H1 (cell line): ENCODE results near the gene BLOC1S1. TPM values are rescaled to one million over a fixed set of nuclear protein-coding genes. Genes with fewer than 3 reads are reported as not detected.

Source experiments
- ATF3 ChIP-seq: IDR thresholded peaks from 2 replicates; pipeline ENCODE4 v1.6.1; 2011; ENCODE audit warnings: low read depth, mild to moderate bottlenecking, low read length; ENCODE audit not compliant: insufficient read depth
- CHD2 ChIP-seq: IDR thresholded peaks from 2 replicates; pipeline ENCODE4 v1.6.1; 2012; ENCODE audit warnings: low read length, improper control_type of control experiment
- CHD7 ChIP-seq: fragments of 300-600 bp; sonication (generic); IDR thresholded peaks from 2 replicates; pipeline ENCODE4 v1.7.1; 2012; ENCODE audit warnings: low read length, moderate library complexity, mild to moderate bottlenecking, inconsistent platforms; ENCODE audit not compliant: insufficient replicate concordance
- CTBP2 ChIP-seq: IDR thresholded peaks from 2 replicates; pipeline ENCODE4 v1.7.0; 2011; ENCODE audit warnings: borderline replicate concordance, mild to moderate bottlenecking, moderate library complexity, mixed read lengths, low read length; ENCODE audit not compliant: insufficient read depth, insufficient read length
- RAD21 ChIP-seq, 2 experiments: IDR thresholded peaks in 1 of 2; conservative IDR thresholded peaks in 1 of 2; 2 replicates each; pipeline ENCODE4 v1.6.1; 2011; ENCODE audit warnings: low read depth in 2 of 2, low read length in 2 of 2, improper control_type of control experiment in 1 of 2, inconsistent platforms in 1 of 2, mild to moderate bottlenecking in 1 of 2, moderate library complexity in 1 of 2
- SIRT6 ChIP-seq: IDR thresholded peaks from one replicate; pipeline ENCODE4 v1.7.1; 2012; ENCODE audit warnings: low read length, inconsistent platforms
- polyA plus RNA-seq, 7 experiments: library from polyadenylated mRNA; depleted of rRNA in 3 of 7; stranded (reverse) in 5 of 7; unstranded in 2 of 7; fragments of >200 nt in 5 of 7; fragments of 200-250 nt in 2 of 7; gene quantifications; 1 replicate in 5 of 7; 2 replicates in 1 of 7; 4 replicates in 1 of 7; pipeline versions ENCODE4 v1.2.1 to v1.2.3, GENCODE V29; 2011 to 2013; ENCODE audit warnings: missing spikeins in 2 of 7, mixed read lengths in 2 of 7
- total RNA-seq: library from RNA; stranded (reverse); fragmentation: NEBNext Ultra II Directional; extraction: Animal tissue kit (Norgen Biotek cat#: 25700); gene quantifications from 2 replicates; pipeline ENCODE4 v1.2.1, GENCODE V29; 2021

The BLOC1S1 gene
- total and polyA plus RNA-seq, 2 of the 8 experiments (the other 6 are each of a cell fraction or from before 2014, with no cell fraction given) = 91.1 to 185 TPM

GRCh38 chr12:55699471-55700055 is 16.3 kb upstream of the BLOC1S1 start (continued):
- TF ChIP-seq ATF3 (no peak), SIRT6 (no peak), RAD21 (IDR thresholded peaks at IDR 0.05 in 1 of 2, conservative IDR thresholded peaks at IDR 0.05 in 1 of 2; ENCODE audit: low read depth in 2 of 2, low read length in 2 of 2) (no peak), CHD7 (no peak), CHD2 (no peak), CTBP2 (no peak)
